NCI-H2196 (cell line): ENCODE data around the gene MRM2.

Experiments used
- DNase-seq: peaks from one replicate; lab custom pipeline; 2025; ENCODE audit not compliant: unreplicated experiment; lab: John Stamatoyannopoulos, UW

MRM2 gene

GRCh38 chr7:2248984-2249694 lies 7.1 kb upstream of the MRM2 start:
- DNase-seq, result no peak

GRCh38 chr7:2247141-2247995 lies 5.4 kb upstream of the MRM2 start:
- no peak for DNase-seq

GRCh38 chr7:2245883-2246675 lies 4.1 kb upstream of the MRM2 start:
- DNase-seq, result no peak

GRCh38 chr7:2244404-2244995 lies 2.5 kb upstream of the MRM2 start:
- DNase-seq, result no peak

GRCh38 chr7:2243458-2243857 lies 1.5 kb upstream of the MRM2 start:
- no peak for DNase-seq

GRCh38 chr7:2242541-2243429 lies 780 bp upstream of the MRM2 start:
- DNase-seq, result peak; percentile 10

- DNase-seq, result no peak
These were observed 2.8 kb downstream of the MRM2 start for GRCh38 chr7:2239242-2239641.

- no peak for DNase-seq
These were observed 4.8 kb downstream of the MRM2 start for GRCh38 chr7:2237109-2237602.

GRCh38 chr7:2233926-2234325 lies 8.1 kb downstream of the MRM2 start:
- DNase-seq, result no peak

- peak; percentile 86 for DNase-seq
These were observed 9.1 kb downstream of the MRM2 start, which contains the start of gene MAD1L1 for GRCh38 chr7:2232766-2233520. Gene MAD1L1, minus strand, starts transcription at chr7:2232945. Its CDS starts 2,812 bp downstream, at chr7:2230133.

GRCh38 chr7:2231992-2232765 lies 9.8 kb downstream of the MRM2 start:
- no peak for DNase-seq

- no peak for DNase-seq
These were observed 11.1 kb downstream of the MRM2 start for GRCh38 chr7:2230882-2231281.

- DNase-seq, result no peak
These were observed 11.8 kb downstream of the MRM2 start for GRCh38 chr7:2230226-2230625.

GRCh38 chr7:2229467-2229866 lies 12.5 kb downstream of the MRM2 start:
- DNase-seq, result no peak

GRCh38 chr7:2228921-2229320 lies 13.1 kb downstream of the MRM2 start:
- no peak for DNase-seq

- no peak for DNase-seq
These were observed 14.3 kb downstream of the MRM2 start for GRCh38 chr7:2227699-2228098.

- DNase-seq, result no peak
These were observed 16.2 kb downstream of the MRM2 start for GRCh38 chr7:2225830-2226229.

- no peak for DNase-seq
These were observed 16.7 kb downstream of the MRM2 start for GRCh38 chr7:2225336-2225735.
